Transverse colon (tissue), 4 donors: ENCODE measurements around the gene THEM5.

ENCODE experiments used
- CTCF ChIP-seq, 5 experiments: fragments of 200-600 bp in 3 of 5; fragments of 450-650 bp in 2 of 5; sonication (generic) in 3 of 5; IDR thresholded peaks; 1 replicate in 2 of 5; 2 replicates in 3 of 5; pipeline ENCODE4 v1.5.1; 2016 to 2017; ENCODE audit warnings: antibody characterized with exemption in 5 of 5, inconsistent platforms in 3 of 5, mild to moderate bottlenecking in 2 of 5, moderate library complexity in 1 of 5
- EP300 ChIP-seq: sonication (generic); formaldehyde crosslinking; IDR thresholded peaks from one replicate; pipeline ENCODE4 v1.6.1; 2017; ENCODE audit warnings: antibody characterized with exemption, low read depth
- POLR2A ChIP-seq: fragments of 450-650 bp; IDR thresholded peaks from one replicate; pipeline ENCODE4 v1.6.1; 2016; ENCODE audit warnings: antibody characterized with exemption, mild to moderate bottlenecking, moderate library complexity
- POLR2AphosphoS5 ChIP-seq, 3 donors: sonication (generic); formaldehyde crosslinking; IDR thresholded peaks; one replicate each; pipeline ENCODE4 v1.6.1; 2016; ENCODE audit warnings: antibody characterized with exemption in 3 of 3

- no peak for TF ChIP-seq CTCF (IDR thresholded peaks at IDR 0.05)
- TF ChIP-seq POLR2A: no peak
- no peak for TF ChIP-seq EP300
- TF ChIP-seq POLR2AphosphoS5 (IDR thresholded peaks at IDR 0.05): no peak
Observed at GRCh38 chr1:151838222-151839081, 15.1 kb downstream of the THEM5 start.
